Stimulated activated naive CD8-positive, alpha-beta T cell treated with anti-CD3 and anti-CD28 coated beads, Interleukin-15, Interleukin-2, amounts not matched to agents 100 ng/mL and 50 ng/mL, for 24 hours (primary cell): ENCODE results near the gene PARP4.
"Not testable (repeated sequence)": the region's sequence is repeated elsewhere in the genome, so short reads cannot be mapped to it uniquely, and the experiment has no call there.

Experiments
- H3K27ac Mint-ChIP-seq: one replicate; pipeline ENCODE4 v1.8.0; 2021; ENCODE audit warnings: mild to moderate bottlenecking, mixed read lengths
- H3K27me3 Mint-ChIP-seq: one replicate; pipeline ENCODE4 v1.8.0; 2021; ENCODE audit warnings: mixed read lengths
- H3K36me3 Mint-ChIP-seq: one replicate; pipeline ENCODE4 v1.8.0; 2021; ENCODE audit warnings: low read depth, mixed read lengths
- H3K4me1 Mint-ChIP-seq: one replicate; pipeline ENCODE4 v1.8.0; 2021; ENCODE audit warnings: low read depth, mixed read lengths
- H3K4me3 Mint-ChIP-seq: one replicate; pipeline ENCODE4 v1.8.0; 2021; ENCODE audit warnings: mild to moderate bottlenecking, mixed read lengths
- H3K9me3 Mint-ChIP-seq: one replicate; pipeline ENCODE4 v1.8.0; 2021; ENCODE audit warnings: mixed read lengths

The PARP4 gene

DNA sequence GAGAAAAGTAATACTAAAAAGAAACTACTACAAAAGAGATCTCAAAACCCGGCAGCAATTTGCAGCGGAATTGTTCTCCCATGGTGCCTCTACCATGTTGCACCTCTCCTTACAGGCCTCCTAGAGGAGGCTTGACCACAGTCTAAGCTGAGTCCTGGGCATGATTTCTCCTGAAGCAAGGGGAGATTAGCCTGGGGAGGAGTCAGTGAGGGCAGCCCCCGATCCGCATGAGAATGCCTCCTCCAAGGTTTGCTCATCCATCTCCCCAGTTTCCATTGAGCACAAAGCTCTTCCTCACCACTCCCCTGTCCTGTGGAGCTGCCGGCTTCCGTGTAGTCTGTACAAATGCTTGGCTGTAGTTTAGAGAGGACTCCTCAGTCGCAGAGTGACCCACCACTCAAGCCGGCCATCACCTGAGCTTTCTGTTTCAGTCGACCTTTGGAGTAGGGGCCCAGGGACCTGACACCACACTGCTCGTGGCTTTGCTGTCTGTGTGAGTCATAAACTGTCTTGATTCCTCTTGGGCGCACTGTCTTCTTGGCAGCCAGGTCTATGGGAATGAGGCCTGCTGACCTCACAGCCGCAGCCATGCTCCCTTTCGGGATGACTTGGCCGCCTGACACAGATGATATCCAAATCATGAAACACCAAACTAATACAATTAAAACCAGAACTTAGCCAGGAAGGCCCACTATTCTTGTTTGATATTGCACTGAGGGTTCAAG is 130.9 kb downstream of the PARP4 start:
- peaks cover 21% of the 10 kb centered on the region for H3K4me1 Mint-ChIP-seq
- no peaks in the 10 kb centered on the region for H3K27me3 Mint-ChIP-seq
- H3K27ac Mint-ChIP-seq: peak overlapping the region; percentile 53
- H3K9me3 Mint-ChIP-seq: no peaks in the 10 kb centered on the region
- H3K36me3 Mint-ChIP-seq: no peaks in the 10 kb centered on the region
- H3K4me3 Mint-ChIP-seq: no peak overlapping the region

GRCh38 chr13:24380881-24381280 is 131.7 kb downstream of the PARP4 start:
- not testable (repeated sequence) for H3K27ac Mint-ChIP-seq, H3K9me3 Mint-ChIP-seq, H3K4me3 Mint-ChIP-seq, H3K36me3 Mint-ChIP-seq, H3K27me3 Mint-ChIP-seq
- H3K4me1 Mint-ChIP-seq: peaks cover 21% of the 10 kb centered on the region

DNA sequence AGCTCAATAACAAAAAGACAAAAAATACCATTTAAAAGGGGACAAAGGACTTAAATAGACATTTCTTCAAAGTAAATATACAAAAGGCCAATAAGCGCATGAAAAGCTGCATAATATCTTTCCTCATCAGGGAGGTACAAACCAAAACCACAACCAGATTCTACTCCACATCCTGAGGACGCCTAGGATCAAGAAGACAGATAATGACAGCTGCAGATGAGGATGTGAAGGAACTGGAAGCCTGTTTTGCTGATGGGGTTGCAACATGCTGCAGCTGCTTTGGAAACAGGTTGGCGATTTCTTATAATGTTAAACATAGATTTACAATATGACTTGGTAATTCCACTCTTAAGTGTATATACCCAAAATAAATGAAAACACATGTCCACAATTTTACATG is 132.4 kb downstream of the PARP4 start:
- not testable (repeated sequence) for H3K36me3 Mint-ChIP-seq, H3K27ac Mint-ChIP-seq, H3K9me3 Mint-ChIP-seq, H3K4me3 Mint-ChIP-seq, H3K27me3 Mint-ChIP-seq
- peaks cover 21% of the 10 kb centered on the region for H3K4me1 Mint-ChIP-seq

GRCh38 chr13:24371273-24371672 is 141.3 kb downstream of the PARP4 start:
- H3K4me3 Mint-ChIP-seq, H3K9me3 Mint-ChIP-seq, H3K4me1 Mint-ChIP-seq, H3K27me3 Mint-ChIP-seq, H3K36me3 Mint-ChIP-seq, H3K27ac Mint-ChIP-seq: not testable (repeated sequence)
